GM21737 (cell line): ENCODE measurements around the gene THAP11.

Experiments
- ATAC-seq: cut with Tn5 transposase; IDR thresholded peaks from one replicate; pipeline ENCODE4 v1.9.1; 2021; ENCODE audit warnings: mild to moderate bottlenecking, moderate library complexity; ENCODE audit not compliant: unreplicated experiment

The THAP11 gene

DNA sequence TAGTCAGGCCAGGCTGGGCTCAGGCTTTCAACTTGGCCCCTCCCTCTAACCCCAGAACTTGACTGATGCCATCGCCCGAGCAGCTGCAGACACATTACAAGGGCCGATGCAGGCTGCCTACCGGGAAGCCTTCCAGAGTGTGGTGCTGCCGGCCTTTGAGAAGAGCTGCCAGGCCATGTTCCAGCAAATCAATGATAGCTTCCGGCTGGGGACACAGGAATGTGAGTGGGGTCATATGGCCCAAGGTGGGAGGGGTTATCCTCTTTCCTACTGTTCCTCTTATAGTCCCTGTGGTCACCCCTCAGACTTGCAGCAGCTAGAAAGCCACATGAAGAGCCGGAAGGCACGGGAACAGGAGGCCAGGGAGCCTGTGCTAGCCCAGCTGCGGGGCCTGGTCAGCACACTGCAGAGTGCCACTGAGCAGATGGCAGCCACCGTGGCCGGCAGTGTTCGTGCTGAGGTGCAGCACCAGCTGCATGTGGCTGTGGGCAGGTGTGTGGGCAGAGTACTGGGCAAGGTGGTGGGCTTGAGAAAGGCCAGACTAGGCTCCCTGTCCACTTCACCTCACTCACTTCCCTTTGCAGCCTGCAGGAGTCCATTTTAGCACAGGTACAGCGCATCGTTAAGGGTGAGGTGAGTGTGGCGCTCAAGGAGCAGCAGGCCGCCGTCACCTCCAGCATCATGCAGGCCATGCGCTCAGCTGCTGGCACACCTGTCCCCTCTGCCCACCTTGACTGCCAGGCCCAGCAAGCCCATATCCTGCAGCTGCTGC lies 40.4 kb downstream of the THAP11 start:
- no peak for ATAC-seq

DNA sequence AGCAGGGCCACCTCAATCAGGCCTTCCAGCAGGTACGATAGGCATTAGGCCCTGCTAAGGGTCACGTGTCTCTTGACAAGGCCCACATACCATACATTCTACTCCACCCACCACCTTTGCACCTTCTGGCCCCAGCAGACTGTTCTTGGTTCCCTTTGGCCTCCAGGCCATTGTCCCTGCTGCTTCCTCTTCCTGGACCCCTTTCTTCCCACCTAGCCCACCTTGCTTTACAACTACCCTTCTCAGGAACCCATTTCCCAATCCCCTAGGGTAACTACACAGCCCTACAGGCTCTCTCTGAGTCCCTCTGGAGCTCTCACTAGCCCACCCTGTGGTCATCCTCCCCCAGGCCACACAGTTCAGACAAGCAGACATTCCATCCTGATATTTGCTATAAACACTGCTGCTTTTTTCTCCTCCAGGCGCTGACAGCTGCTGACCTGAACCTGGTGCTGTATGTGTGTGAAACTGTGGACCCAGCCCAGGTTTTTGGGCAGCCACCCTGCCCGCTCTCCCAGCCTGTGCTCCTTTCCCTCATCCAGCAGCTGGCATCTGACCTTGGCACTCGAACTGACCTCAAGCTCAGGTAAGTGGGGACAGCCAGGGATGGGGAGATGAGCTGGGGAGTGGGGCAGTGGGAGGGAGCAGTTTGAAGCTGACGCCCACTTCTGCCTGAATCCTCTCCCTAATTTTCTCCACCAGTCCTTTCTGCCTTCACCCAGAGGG lies 41.2 kb downstream of the THAP11 start:
- no peak for ATAC-seq

DNA sequence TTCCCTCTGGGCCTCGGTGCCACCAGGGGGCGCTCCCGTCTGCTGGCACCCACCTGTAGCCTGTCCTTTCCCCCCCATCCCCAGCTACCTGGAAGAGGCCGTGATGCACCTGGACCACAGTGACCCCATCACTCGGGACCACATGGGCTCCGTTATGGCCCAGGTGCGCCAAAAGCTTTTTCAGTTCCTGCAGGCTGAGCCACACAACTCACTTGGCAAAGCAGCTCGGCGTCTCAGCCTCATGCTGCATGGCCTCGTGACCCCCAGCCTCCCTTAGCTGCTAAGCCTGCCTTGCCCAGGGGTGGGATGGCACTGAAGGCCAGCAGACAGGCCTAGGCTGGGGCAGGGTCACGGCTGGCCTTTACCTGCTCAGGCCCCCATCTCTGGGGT lies 41.7 kb downstream of the THAP11 start:
- ATAC-seq: no peak

DNA sequence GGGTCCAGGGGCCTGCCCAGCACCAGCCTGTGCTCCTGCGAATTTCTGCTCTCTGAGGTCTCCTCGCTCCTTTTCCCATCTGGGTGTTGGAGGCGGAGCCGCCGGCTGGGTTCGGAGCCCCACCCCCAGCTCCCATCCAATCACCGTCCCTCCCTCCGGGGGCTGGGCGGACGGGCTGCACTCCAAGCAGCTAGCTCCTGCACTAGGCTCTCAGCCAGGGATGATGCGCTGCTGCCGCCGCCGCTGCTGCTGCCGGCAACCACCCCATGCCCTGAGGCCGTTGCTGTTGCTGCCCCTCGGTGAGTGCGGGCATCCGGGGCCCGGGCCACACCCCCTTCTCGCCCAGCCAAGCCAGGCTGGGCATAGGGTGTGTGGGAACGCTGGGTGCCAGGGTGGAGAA lies 42.6 kb downstream of the THAP11 start, which contains the start of gene NRN1L:
TSS of gene NRN1L (plus strand) at position 202 of the 400 bp plus-strand sequence. CDS start at position 221, 19 bp downstream.
- ATAC-seq: no peak

DNA sequence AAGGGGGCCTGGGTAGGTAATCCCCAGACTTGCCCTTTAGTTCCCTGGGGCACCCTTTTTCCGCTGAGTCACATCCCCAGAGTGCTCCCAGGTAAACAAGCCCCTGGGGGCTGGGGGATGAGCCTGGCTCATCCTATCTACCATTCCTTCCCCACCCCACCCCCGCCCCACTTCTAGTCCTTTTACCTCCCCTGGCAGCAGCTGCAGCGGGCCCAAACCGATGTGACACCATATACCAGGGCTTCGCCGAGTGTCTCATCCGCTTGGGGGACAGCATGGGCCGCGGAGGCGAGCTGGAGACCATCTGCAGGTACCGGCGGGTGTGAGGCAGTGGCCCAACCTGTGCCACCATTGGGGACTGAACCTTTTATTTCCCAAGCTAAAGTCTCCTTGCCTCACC lies 43.4 kb downstream of the THAP11 start:
- ATAC-seq: no peak

DNA sequence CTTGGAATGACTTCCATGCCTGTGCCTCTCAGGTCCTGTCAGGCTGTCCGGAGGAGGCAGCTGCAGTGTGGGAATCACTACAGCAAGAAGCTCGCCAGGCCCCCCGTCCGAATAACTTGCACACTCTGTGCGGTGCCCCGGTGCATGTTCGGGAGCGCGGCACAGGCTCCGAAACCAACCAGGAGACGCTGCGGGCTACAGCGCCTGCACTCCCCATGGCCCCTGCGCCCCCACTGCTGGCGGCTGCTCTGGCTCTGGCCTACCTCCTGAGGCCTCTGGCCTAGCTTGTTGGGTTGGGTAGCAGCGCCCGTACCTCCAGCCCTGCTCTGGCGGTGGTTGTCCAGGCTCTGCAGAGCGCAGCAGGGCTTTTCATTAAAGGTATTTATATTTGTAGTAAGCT lies 43.9 kb downstream of the THAP11 start:
- no peak for ATAC-seq

DNA sequence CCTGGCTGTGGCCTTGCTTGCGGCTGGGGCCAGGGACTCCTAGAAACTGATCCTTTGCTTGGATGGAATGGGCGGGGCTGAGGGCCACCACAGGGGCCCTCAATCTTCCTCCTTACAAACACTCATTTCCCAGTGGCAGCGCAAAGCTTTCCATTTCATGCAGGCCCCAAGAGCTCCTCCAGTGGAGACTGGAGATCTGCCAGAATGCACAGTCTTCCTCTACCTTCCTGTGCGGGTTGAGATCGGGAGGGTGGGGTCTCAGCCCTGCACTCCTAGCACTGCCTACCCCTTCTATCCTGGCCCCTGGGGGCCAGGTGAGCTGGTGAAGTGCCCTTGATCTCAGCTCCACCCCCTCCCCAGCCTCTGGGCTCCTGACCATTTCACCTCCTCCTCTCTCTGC lies 44.3 kb downstream of the THAP11 start:
- ATAC-seq: no peak

DNA sequence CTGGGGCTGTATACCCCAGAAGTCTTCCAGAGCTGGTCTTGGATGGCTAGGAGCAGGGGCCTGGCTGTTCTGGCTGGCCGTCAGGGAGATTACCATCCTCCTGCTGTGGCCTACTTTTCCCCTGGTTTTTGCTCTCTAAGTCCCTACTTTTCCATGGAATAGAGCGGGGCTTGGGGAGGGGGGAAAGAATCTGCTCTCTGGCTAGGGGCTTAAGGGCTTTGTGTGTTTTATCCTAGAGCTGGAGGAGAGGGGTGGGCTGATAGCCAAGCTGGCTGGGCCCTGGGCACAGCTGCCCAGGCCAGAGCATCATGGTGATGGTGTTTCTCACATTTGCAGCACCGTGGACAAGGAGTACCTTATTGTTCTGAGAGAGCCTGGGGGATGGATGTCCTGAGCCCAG lies 46.2 kb downstream of the THAP11 start:
- ATAC-seq: no peak

DNA sequence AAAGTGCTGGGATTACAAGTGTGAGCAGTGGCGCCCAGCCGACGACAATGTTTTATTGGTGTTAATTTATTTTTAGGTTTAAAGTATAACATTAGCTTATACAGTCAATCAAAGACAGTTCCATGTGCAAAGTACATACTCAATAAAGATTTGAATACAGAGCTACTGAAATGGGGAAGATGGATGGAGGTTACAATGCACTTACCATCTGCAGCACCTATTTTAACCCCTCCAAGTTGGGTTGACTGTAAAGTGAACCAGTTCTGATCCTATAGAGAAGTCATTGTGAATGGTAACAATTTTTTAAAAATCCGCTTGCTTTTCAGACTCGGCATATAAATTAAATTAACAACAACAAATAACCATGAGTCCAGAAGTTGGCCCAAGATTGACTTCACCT lies 50.3 kb downstream of the THAP11 start:
- no peak for ATAC-seq

DNA sequence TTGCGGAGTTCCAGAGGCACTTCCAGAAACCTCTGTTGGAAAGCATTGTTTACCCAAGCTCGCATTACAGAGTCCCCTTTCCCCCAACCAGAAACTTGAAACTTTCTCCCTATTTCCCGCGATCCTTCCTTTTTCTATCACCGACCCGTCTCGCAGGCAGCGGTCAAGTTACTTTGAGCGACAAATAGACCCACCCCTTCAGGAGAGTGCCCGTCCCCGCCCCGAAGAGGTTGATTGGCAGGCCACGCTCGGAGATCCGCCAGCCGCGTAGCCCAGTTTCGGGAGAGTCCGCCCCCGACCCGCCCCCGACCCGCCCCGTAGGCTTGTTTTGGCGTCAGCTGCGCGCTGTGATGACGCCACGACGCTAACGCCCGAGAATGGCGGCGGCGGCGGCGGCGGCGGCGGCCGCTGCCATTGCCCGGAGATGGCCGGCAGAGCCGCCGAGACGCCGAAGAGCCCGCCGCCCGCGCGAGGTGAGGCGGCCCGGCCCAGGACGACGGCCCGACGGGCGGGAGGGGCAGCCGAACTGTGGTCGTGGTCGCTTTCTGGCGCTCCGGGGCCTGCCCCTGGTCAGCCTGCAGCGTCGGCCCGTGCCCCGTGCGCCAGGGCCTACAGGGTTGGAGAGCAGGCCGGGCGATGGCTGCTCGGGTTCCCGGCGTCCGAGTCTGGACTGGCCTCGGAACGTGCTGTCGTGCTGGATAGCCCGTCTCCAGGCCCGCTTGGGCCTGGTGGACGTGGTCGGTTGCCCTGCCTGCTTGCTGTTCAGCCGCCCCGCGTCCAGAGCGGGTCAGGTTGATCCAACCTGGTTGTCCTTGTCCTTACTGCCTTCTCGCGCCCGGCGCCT lies 51.0 kb downstream of the THAP11 start, which contains the start of gene PSKH1:
TSS of gene PSKH1 (plus strand) at position 356 of the 844 bp plus-strand sequence. CDS start 15,496 bp downstream, outside the sequence.
- peak; percentile 94 for ATAC-seq
